Mucosa of descending colon (tissue), 3 donors: ENCODE measurements around the gene MYO1C. TPM values are rescaled to one million over a fixed set of nuclear protein-coding genes. Genes with fewer than 3 reads are reported as not detected.

Experiments used
- ATAC-seq: fragments of 200-7000 bp; cut with Tn5 transposase; one replicate; pipeline ENCODE4 v1.9.1; 2020; ENCODE audit warnings: mild to moderate bottlenecking, moderate library complexity
- DNase-seq, 3 donors: peaks; one replicate each; pipeline ENCODE4 v3.0.0-alpha.2; 2020
- H3K36me3 ChIP-seq: fragments of 200-600 bp; one replicate; pipeline ENCODE4 v1.8.0; 2021; ENCODE audit warnings: low read depth, mild to moderate bottlenecking
- H3K4me1 ChIP-seq: fragments of 200-600 bp; one replicate; pipeline ENCODE4 v1.8.0; 2021; ENCODE audit warnings: low read depth, mild to moderate bottlenecking
- H3K4me3 ChIP-seq: fragments of 200-600 bp; one replicate; pipeline ENCODE4 v1.8.0; 2021; ENCODE audit warnings: mild to moderate bottlenecking
- H3K9me3 ChIP-seq: fragments of 200-600 bp; one replicate; pipeline ENCODE4 v1.8.0; 2021; ENCODE audit warnings: mild to moderate bottlenecking
- intact Hi-C, 2 donors: fragments of 100-400 bp; cut with DNase I in 1 of 2; cut with micrococcal nuclease in 1 of 2; formaldehyde crosslinking; loops; one replicate each; pipeline versions ENCODE4 v1.11.0 to v1.11.1; 2022; cut with DNase I, micrococcal nuclease
- total RNA-seq, 3 donors: library from RNA; stranded (reverse); fragmentation: NEBNext Ultra II Directional in 2 of 3; extraction: Animal tissue kit (Norgen Biotek cat#: 25700) in 2 of 3; gene quantifications; one replicate each; pipeline versions ENCODE4 v1.2.1 to v1.2.4, GENCODE V29; 2021 to 2023
- TF ChIP-seq, protein P1 (sequence below): fragments of 200-600 bp; IDR thresholded peaks from one replicate; pipeline ENCODE4 v1.8.0; 2022; ENCODE audit warnings: antibody characterized with exemption, mild to moderate bottlenecking
- donor health status: DM: no; HTN: no; CAD: no; lungs with moderate emphysema.
- donor health status: DM: no; HTN: no; CAD: no.
- donor health status: DM: no; HTN: yes; CAD: no.

Gene MYO1C
- total RNA-seq, 3 donors from 2014 or later, result 249 to 344 (median 276) TPM

DNA sequence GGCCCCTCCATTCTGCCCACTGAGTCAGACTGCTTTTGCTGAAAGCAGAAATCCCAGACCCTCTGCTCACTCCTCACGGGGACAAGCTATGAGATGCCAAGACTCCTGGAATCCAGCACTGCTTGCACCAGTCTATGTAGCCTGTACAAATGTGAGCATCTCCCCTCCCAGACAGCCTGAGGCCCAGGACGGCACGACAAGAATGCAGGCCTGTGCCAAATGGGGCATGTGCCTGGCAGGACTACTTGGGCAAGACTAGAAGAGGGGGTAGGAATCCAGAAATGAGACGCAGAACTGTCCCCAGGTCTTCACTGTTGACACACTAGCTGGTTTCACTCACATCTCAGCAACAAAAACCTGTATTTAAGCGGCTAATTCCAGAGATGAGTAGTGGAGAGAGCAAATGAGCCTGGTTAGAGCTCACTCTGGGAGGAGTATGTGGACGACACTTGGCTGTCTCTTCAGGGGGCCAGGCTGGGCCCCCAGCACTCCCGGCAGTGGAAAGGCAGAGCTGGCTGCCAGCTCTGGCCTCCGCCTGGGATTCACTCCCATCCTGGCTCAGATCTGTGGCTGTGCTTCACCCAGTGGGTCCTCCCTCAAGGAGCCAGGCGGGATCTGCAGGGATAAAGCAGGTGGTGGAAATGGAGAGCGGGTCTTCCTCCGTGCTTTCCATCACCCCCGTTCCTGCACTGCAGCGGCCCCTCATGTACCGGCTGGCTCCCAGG, 2.9 kb upstream of the MYO1C start:
- DNase-seq (no peak), ATAC-seq (no peak)
- Histone ChIP-seq H3K4me1 (peaks cover 19% of the 10 kb centered on the region), H3K36me3 (no peaks in the 10 kb centered on the region), H3K9me3 (no peaks in the 10 kb centered on the region), H3K4me3 (no peak overlapping the region)
- TF ChIP-seq, protein P1, sequence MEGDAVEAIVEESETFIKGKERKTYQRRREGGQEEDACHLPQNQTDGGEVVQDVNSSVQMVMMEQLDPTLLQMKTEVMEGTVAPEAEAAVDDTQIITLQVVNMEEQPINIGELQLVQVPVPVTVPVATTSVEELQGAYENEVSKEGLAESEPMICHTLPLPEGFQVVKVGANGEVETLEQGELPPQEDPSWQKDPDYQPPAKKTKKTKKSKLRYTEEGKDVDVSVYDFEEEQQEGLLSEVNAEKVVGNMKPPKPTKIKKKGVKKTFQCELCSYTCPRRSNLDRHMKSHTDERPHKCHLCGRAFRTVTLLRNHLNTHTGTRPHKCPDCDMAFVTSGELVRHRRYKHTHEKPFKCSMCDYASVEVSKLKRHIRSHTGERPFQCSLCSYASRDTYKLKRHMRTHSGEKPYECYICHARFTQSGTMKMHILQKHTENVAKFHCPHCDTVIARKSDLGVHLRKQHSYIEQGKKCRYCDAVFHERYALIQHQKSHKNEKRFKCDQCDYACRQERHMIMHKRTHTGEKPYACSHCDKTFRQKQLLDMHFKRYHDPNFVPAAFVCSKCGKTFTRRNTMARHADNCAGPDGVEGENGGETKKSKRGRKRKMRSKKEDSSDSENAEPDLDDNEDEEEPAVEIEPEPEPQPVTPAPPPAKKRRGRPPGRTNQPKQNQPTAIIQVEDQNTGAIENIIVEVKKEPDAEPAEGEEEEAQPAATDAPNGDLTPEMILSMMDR, result no peak
- intact Hi-C loops, result no loop called here

DNA sequence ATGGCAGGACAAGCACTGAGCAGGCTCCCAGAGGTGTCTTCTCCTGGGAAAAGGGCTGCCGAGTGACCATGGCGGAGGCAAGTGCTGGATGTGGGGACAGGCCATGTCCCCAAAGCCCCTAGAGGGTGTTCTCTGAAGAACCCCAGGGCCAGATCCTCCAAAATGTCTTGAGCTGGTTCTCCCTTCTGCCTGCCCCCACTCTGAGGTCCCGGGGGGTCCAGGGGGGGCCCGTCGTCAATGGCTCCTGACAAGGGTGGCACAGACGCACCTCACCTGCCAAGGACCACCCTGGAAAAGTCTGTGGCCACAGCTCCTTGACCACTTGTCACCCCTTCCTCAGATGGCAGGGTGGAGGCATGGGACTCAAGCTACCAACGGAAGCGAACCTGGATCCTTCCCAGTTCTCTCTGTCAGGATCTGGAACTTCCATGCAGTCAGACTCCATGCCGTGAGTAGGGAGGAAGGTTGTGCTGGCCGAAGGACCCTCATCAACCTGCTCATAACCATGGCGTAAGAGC, 2.3 kb upstream of the MYO1C start:
- Histone ChIP-seq H3K36me3 (no peaks in the 10 kb centered on the region), H3K4me3 (no peak overlapping the region), H3K9me3 (no peaks in the 10 kb centered on the region), H3K4me1 (peaks cover 24% of the 10 kb centered on the region)
- DNase-seq (no peak), ATAC-seq (no peak)
- intact Hi-C loops, result no loop called here
- TF ChIP-seq, protein P1, result no peak

DNA sequence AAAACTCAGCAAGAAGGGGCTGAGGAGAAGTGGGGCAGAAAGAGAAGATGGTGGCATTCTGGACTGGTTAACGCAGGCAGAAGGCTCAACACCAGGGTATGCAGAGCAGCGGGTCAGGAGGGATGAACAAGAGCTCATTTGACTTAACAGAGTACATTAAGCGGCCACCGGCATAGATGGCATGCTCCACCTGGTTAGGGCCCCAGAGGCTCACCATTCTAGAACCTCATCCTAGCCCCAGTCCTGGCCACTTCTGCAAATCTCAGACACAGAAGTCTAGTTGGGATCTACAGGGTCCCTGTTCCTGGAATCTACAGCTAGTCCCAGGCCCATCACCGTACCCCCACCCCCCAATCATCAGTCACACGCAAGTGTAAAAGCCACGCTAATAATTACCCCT, 1.7 kb upstream of the MYO1C start:
- TF ChIP-seq, protein P1, result no peak
- Histone ChIP-seq H3K4me1 (peaks cover 26% of the 10 kb centered on the region), H3K4me3 (no peak overlapping the region), H3K9me3 (no peaks in the 10 kb centered on the region), H3K36me3 (no peaks in the 10 kb centered on the region)
- DNase-seq, result no peak
- intact Hi-C loops, result no loop called here
- ATAC-seq, result no peak

DNA sequence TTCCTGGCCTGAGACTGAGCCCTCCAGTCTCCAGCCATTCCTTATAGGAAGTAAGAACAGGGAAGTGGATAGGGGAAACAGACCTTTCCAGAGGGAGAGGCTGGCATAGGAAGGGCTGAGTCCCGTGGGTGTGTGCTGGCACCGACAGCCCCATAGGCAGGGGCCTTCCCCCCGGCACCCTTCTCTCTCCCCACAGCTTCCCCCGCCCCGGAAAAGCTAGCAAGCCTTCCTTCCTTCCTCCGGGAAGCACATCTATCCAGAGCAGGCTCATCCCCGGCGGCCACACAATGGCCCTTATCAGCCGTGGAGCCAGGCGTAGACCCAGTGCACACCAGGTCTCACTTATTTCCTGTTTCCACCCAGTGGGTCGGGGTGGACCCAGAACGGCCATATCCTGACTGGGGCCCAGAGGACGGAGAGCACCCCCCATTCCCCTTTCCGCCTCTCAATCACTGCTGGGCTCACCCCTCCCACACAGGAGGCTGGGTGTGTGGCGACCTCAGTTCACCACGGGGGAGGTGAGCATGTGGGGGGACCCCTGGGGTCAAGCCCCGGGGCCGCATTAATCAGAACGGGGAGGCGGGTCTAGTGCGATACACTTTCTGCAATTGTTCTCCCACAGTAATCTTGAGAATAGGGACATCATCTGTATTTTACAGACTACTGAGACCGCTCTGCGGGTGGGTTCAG, 950 bp upstream of the MYO1C start:
- intact Hi-C loops, result no loop called here
- ATAC-seq (peak; percentile 62), DNase-seq (peak in 2 of 3 donors; percentile 72 to 73)
- Histone ChIP-seq H3K4me3 (no peak overlapping the region), H3K4me1 (peaks cover 34% of the 10 kb centered on the region), H3K36me3 (no peaks in the 10 kb centered on the region), H3K9me3 (no peaks in the 10 kb centered on the region)
- TF ChIP-seq, protein P1, result no peak

DNA sequence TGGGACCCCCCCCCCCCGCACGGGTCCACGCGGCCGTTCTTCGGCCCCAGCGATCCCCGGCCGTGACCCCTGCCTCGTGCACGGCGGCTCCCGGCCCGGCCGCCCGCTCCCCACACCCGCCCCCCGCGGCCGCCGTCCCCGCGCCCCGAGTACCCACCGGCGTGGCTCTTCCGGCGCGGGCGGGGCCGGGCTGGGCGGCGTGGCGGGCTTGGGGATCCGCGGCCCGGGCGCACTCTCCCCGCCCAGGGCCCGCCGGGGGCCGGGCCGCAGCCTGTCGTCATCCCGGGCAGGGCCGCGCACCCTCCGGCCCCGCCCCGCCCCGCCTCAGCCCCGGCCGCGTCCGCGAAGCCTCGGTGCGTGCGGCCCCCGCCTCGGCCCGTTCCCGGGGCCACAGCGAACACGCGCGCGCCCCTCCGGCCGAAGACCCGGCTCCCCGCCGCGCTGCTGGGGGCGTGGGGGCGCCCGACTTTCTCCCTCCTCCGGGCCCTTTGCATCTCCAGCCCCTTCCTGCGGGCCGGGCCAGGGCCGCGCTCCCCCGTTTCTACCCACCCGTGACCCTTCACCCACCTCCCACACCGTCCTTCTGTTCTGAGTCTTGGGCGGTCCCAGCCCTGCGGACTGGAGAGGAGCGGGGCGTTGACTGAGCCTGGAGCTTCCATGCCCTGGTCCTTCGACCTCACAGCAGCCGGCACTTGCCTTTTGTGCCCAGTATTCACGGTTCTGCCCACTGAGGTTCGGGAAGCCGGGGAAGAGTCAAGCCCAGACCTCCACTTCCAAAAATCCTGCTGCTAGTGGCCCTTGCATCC, 840 bp downstream of the MYO1C start:
- DNase-seq (peak; percentile 75 to 86 (median 83)), ATAC-seq (peak; percentile 62)
- Histone ChIP-seq H3K4me1 (peaks cover 45% of the 10 kb centered on the region), H3K4me3 (peak overlapping the region; percentile 51), H3K36me3 (no peaks in the 10 kb centered on the region), H3K9me3 (no peaks in the 10 kb centered on the region)
- TF ChIP-seq, protein P1, result no peak
- intact Hi-C loops, result no loop called here
